22Rv1 (cell line): Measurements from ENCODE around the gene RFPL4AL1.
"Not testable (repeated sequence)": the region's sequence is repeated elsewhere in the genome, so short reads cannot be mapped to it uniquely, and the experiment has no call there.

ENCODE experiments used
- H3K27ac ChIP-seq: fragments of 450-650 bp; 2 replicates; pipeline ENCODE4 v1.5.1; 2017
- CTCF ChIP-seq: fragments of 450-650 bp; IDR thresholded peaks from 2 replicates; pipeline ENCODE4 v1.5.1; 2017; ENCODE audit warnings: mild to moderate bottlenecking
- ZFX ChIP-seq: fragments of 450-650 bp; IDR thresholded peaks from 2 replicates; pipeline ENCODE4 v1.6.1; 2017; ENCODE audit warnings: antibody characterized with exemption, borderline replicate concordance

RFPL4AL1 gene

GRCh38 chr19:55768818-55769217 is at the start of gene RFPL4AL1:
Gene RFPL4AL1, plus strand, starts transcription at chr19:55769118. Its CDS starts 2,687 bp downstream, at chr19:55771805.
- H3K27ac ChIP-seq = not testable (repeated sequence)

GRCh38 chr19:55720214-55720746 is 48.6 kb upstream of the RFPL4AL1 start:
- no peak for TF ChIP-seq ZFX
- no peak for TF ChIP-seq CTCF
- H3K27ac ChIP-seq = no peak overlapping the region

- no peak for TF ChIP-seq CTCF
- no peak for TF ChIP-seq ZFX
- no peak overlapping the region for H3K27ac ChIP-seq
Measured at GRCh38 chr19:55720801-55721200, 48.1 kb upstream of the RFPL4AL1 start.

- no peak for TF ChIP-seq CTCF
- TF ChIP-seq ZFX = no peak
- no peak overlapping the region for H3K27ac ChIP-seq
Measured at GRCh38 chr19:55723491-55723890, 45.4 kb upstream of the RFPL4AL1 start.

GRCh38 chr19:55730378-55730777 is 38.5 kb upstream of the RFPL4AL1 start:
- H3K27ac ChIP-seq = not testable (repeated sequence)

GRCh38 chr19:55738302-55738701 is 30.6 kb upstream of the RFPL4AL1 start, which contains the start of gene NLRP9:
Gene NLRP9, minus strand, starts transcription at chr19:55738402. Its CDS starts 28 bp downstream, at chr19:55738374.
- no peak within 1 kb of the TSS for H3K27ac ChIP-seq
- TF ChIP-seq ZFX = no peak
- no peak for TF ChIP-seq CTCF

- no peak overlapping the region for H3K27ac ChIP-seq
- TF ChIP-seq CTCF (no peak), ZFX (no peak)
Measured at GRCh38 chr19:55750715-55751114, 18.2 kb upstream of the RFPL4AL1 start.

GRCh38 chr19:55753401-55753800 is 15.5 kb upstream of the RFPL4AL1 start:
- no peak for TF ChIP-seq CTCF
- no peak for TF ChIP-seq ZFX
- no peak overlapping the region for H3K27ac ChIP-seq

- H3K27ac ChIP-seq = not testable (repeated sequence)
Measured at GRCh38 chr19:55756808-55757207, 12.1 kb upstream of the RFPL4AL1 start.

GRCh38 chr19:55758797-55759196 is 10.1 kb upstream of the RFPL4AL1 start, which contains the start of gene RFPL4A:
Gene RFPL4A, plus strand, starts transcription at chr19:55759097. Its CDS starts 2,704 bp downstream, at chr19:55761801.
- not testable (repeated sequence) for H3K27ac ChIP-seq
